Breast epithelium (tissue), 3 donors: ENCODE measurements around the gene TTLL11.

ENCODE experiments used
- POLR2A ChIP-seq: fragments of 450-650 bp; IDR thresholded peaks from one replicate; pipeline ENCODE4 v1.6.1; 2016; ENCODE audit warnings: antibody characterized with exemption, mild to moderate bottlenecking, moderate library complexity
- POLR2AphosphoS5 ChIP-seq, 3 donors: sonication (generic); formaldehyde crosslinking; IDR thresholded peaks; one replicate each; pipeline ENCODE4 v1.6.1; 2017; ENCODE audit warnings: antibody characterized with exemption in 3 of 3
- TF ChIP-seq, protein P1 (sequence below), 3 donors: fragments of 450-650 bp; IDR thresholded peaks; one replicate each; pipeline ENCODE4 v1.5.1; 2016 to 2017; ENCODE audit warnings: antibody characterized with exemption in 3 of 3, mild to moderate bottlenecking in 3 of 3, moderate library complexity in 3 of 3

- TF ChIP-seq, protein P1, sequence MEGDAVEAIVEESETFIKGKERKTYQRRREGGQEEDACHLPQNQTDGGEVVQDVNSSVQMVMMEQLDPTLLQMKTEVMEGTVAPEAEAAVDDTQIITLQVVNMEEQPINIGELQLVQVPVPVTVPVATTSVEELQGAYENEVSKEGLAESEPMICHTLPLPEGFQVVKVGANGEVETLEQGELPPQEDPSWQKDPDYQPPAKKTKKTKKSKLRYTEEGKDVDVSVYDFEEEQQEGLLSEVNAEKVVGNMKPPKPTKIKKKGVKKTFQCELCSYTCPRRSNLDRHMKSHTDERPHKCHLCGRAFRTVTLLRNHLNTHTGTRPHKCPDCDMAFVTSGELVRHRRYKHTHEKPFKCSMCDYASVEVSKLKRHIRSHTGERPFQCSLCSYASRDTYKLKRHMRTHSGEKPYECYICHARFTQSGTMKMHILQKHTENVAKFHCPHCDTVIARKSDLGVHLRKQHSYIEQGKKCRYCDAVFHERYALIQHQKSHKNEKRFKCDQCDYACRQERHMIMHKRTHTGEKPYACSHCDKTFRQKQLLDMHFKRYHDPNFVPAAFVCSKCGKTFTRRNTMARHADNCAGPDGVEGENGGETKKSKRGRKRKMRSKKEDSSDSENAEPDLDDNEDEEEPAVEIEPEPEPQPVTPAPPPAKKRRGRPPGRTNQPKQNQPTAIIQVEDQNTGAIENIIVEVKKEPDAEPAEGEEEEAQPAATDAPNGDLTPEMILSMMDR (IDR thresholded peaks at IDR 0.05), result no peak
- TF ChIP-seq POLR2AphosphoS5 (IDR thresholded peaks at IDR 0.05) (no peak), POLR2A (no peak)
These were observed 22.2 kb downstream of the TTLL11 start for GRCh38 chr9:122070728-122071515.
